Astrocyte (in vitro differentiated cells and primary cell): Measurements from ENCODE around the gene DDAH1. TPM values are rescaled to one million over a fixed set of nuclear protein-coding genes. Genes with fewer than 3 reads are reported as not detected.

ENCODE experiments used
- DNase-seq: peaks from one replicate; pipeline ENCODE4 v3.0.0-alpha.2; 2010; ENCODE audit warnings: low read depth
- FAIRE-seq: peaks from 2 replicates; lab custom pipeline; 2011; peaks lifted over from hg19 to GRCh38; lab: Jason Lieb, UNC
- H2AFZ ChIP-seq: 2 replicates; pipeline ENCODE4 v1.6.0; 2012; ENCODE audit warnings: low read depth, low read length, inconsistent platforms
- H3K27ac ChIP-seq: 2 replicates; pipeline ENCODE4 v1.5.1; 2011; ENCODE audit warnings: low read depth, low read length, inconsistent platforms
- H3K27me3 ChIP-seq: 2 replicates; pipeline ENCODE4 v1.6.0; 2011; ENCODE audit warnings: low read length, inconsistent platforms; ENCODE audit not compliant: insufficient read depth
- H3K36me3 ChIP-seq: 2 replicates; pipeline ENCODE4 v1.5.1; 2011; ENCODE audit warnings: low read length, inconsistent platforms; ENCODE audit not compliant: insufficient read depth
- H3K4me1 ChIP-seq: 2 replicates; pipeline ENCODE4 v1.5.1; 2011; ENCODE audit warnings: low read length, inconsistent platforms; ENCODE audit not compliant: insufficient read depth
- H3K4me2 ChIP-seq: 2 replicates; pipeline ENCODE4 v1.6.0; 2012; ENCODE audit warnings: low read length, inconsistent platforms
- H3K4me3 ChIP-seq: 2 replicates; pipeline ENCODE4 v1.5.1; 2011; ENCODE audit warnings: low read depth, mild to moderate bottlenecking, low read length, inconsistent platforms; ENCODE audit not compliant: insufficient read depth
- H3K79me2 ChIP-seq: 2 replicates; pipeline ENCODE4 v1.6.0; 2012; ENCODE audit warnings: mild to moderate bottlenecking, low read length, inconsistent platforms; ENCODE audit not compliant: insufficient read depth
- H3K9ac ChIP-seq: 2 replicates; pipeline ENCODE4 v1.6.0; 2012; ENCODE audit warnings: mild to moderate bottlenecking, low read length, inconsistent platforms
- H3K9me3 ChIP-seq: 2 replicates; pipeline ENCODE4 v1.5.1; 2012; ENCODE audit warnings: low read depth, mild to moderate bottlenecking, low read length, inconsistent platforms; ENCODE audit not compliant: insufficient read depth
- H4K20me1 ChIP-seq: 2 replicates; pipeline ENCODE4 v1.6.0; 2012; ENCODE audit warnings: low read length, inconsistent platforms; ENCODE audit not compliant: insufficient read depth
- H3K27ac Mint-ChIP-seq: one replicate; pipeline ENCODE4 v1.8.0; 2021; ENCODE audit warnings: mild to moderate bottlenecking, mixed read lengths; ENCODE audit not compliant: unreplicated experiment
- H3K27me3 Mint-ChIP-seq: one replicate; pipeline ENCODE4 v1.8.0; 2021; ENCODE audit warnings: low read depth, mixed read lengths; ENCODE audit not compliant: unreplicated experiment
- H3K36me3 Mint-ChIP-seq: one replicate; pipeline ENCODE4 v1.8.0; 2021; ENCODE audit warnings: low read depth, mixed read lengths; ENCODE audit not compliant: unreplicated experiment
- H3K4me1 Mint-ChIP-seq: one replicate; pipeline ENCODE4 v1.8.0; 2021; ENCODE audit warnings: low read depth, mixed read lengths; ENCODE audit not compliant: unreplicated experiment
- H3K4me3 Mint-ChIP-seq: one replicate; pipeline ENCODE4 v1.8.0; 2021; ENCODE audit warnings: mild to moderate bottlenecking, moderate library complexity, mixed read lengths; ENCODE audit not compliant: unreplicated experiment
- H3K9me3 Mint-ChIP-seq: one replicate; pipeline ENCODE4 v1.8.0; 2021; ENCODE audit warnings: mild to moderate bottlenecking, mixed read lengths; ENCODE audit not compliant: unreplicated experiment
- CTCF ChIP-seq: IDR thresholded peaks from 2 replicates; pipeline ENCODE4 v1.5.1; 2011; ENCODE audit warnings: low read depth, mild to moderate bottlenecking, inconsistent platforms, low read length, moderate library complexity; ENCODE audit not compliant: insufficient read depth
- EZH2 ChIP-seq: IDR thresholded peaks from 2 replicates; pipeline ENCODE4 v1.6.1; 2012; ENCODE audit warnings: mild to moderate bottlenecking, low read length, inconsistent platforms; ENCODE audit not compliant: insufficient read depth
- total RNA-seq: library from RNA; stranded (reverse); gene quantifications from 2 replicates; pipeline ENCODE4 v1.2.1, GENCODE V29; 2021

DDAH1 gene
- total RNA-seq, 1 donor from 2014 or later, result 112 TPM

- Mint-ChIP-seq H3K4me1 (peaks cover 13% of the 10 kb centered on the region), H3K27ac (peak overlapping the region; percentile 34), H3K27me3 (no peaks in the 10 kb centered on the region), H3K9me3 (no peaks in the 10 kb centered on the region), H3K36me3 (peaks cover 10% of the 10 kb centered on the region), H3K4me3 (peak overlapping the region; percentile 90)
- Histone ChIP-seq H4K20me1 (peaks cover 55% of the 10 kb centered on the region), H3K9ac (peak overlapping the region; percentile 93), H3K4me2 (peak overlapping the region; percentile 92), H3K4me3 (peak overlapping the region; percentile 86), H3K4me1 (peaks cover 19% of the 10 kb centered on the region), H3K27ac (peak overlapping the region; percentile 80), H2AFZ (peak overlapping the region; percentile 69), H3K27me3 (no peaks in the 10 kb centered on the region), H3K9me3 (no peaks in the 10 kb centered on the region), H3K79me2 (peaks cover 69% of the 10 kb centered on the region), H3K36me3 (peaks cover 3% of the 10 kb centered on the region)
- TF ChIP-seq CTCF, result no peak
- no peak for TF ChIP-seq EZH2
- DNase-seq (peak; percentile 77), FAIRE-seq (no peak)
Observed at GRCh38 chr1:85464497-85465098, 361 bp downstream of the DDAH1 start.

- Histone ChIP-seq H3K27ac (peak overlapping the region; percentile 80), H3K4me3 (peak overlapping the region; percentile 86), H3K9ac (peak overlapping the region; percentile 93), H3K9me3 (no peaks in the 10 kb centered on the region), H3K36me3 (peaks cover 3% of the 10 kb centered on the region), H2AFZ (peak overlapping the region; percentile 8), H3K4me1 (peaks cover 19% of the 10 kb centered on the region), H3K4me2 (peak overlapping the region; percentile 92), H3K79me2 (peaks cover 74% of the 10 kb centered on the region), H3K27me3 (no peaks in the 10 kb centered on the region), H4K20me1 (peaks cover 59% of the 10 kb centered on the region)
- TF ChIP-seq CTCF (no peak), EZH2 (no peak)
- Mint-ChIP-seq H3K27ac (peak overlapping the region; percentile 34), H3K9me3 (no peaks in the 10 kb centered on the region), H3K27me3 (no peaks in the 10 kb centered on the region), H3K36me3 (peaks cover 4% of the 10 kb centered on the region), H3K4me3 (peak overlapping the region; percentile 90), H3K4me1 (peaks cover 11% of the 10 kb centered on the region)
- FAIRE-seq (no peak), DNase-seq (peak; percentile 18)
Observed at GRCh38 chr1:85463731-85464496, 1.0 kb downstream of the DDAH1 start.
